ENCODE results near the gene PTPRG. TPM values are rescaled to one million over a fixed set of nuclear protein-coding genes. Genes with fewer than 3 reads are reported as not detected.

PTPRG gene
- total RNA-seq, 1 experiment from 2014 or later = 11.7 TPM

DNA sequence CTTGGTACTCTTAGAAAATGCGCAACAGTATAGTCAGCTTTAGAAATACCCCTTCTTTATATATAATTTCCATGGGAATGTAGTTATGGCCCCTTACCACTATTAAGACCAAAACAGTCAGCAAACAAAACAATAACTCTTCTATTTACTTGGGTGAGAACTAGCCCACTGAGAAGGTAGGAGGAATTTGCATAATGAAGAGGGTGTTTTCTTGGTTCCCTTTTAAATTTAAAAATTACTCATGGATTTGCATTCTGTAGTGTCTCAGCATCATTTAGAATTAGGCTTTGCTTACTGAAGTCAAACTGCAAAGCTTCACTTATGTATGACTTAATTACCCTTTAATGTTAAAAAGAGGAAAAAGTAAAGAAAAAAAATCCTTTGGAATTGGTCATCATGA is 350.8 kb downstream of the PTPRG start:
- Histone ChIP-seq H3K27ac (ENCODE audit: low read depth, low read length, poor library complexity, severe bottlenecking) (no peak overlapping the region), H3K27me3 (replicated peaks; ENCODE audit: insufficient read depth, low read depth, low read length, poor library complexity) (no peaks in the 10 kb centered on the region), H3K36me3 (ENCODE audit: insufficient read depth, low read length, poor library complexity, severe bottlenecking) (no peaks in the 10 kb centered on the region), H3K9me3 (ENCODE audit: low read depth, low read length, poor library complexity, severe bottlenecking) (no peaks in the 10 kb centered on the region), H3K4me3 (ENCODE audit: low read depth, low read length, poor library complexity, severe bottlenecking) (no peak overlapping the region), H3K4me1 (ENCODE audit: insufficient read depth, low read length, poor library complexity, severe bottlenecking) (no peaks in the 10 kb centered on the region)
- BruUV-seq (replicated peaks) = no TSS peak
- no peak for TF ChIP-seq EZH2 (IDR thresholded peaks at IDR 0.05; ENCODE audit: borderline replicate concordance, low read depth, low read length, poor library complexity, severe bottlenecking)
- TF ChIP-seq, protein P1, sequence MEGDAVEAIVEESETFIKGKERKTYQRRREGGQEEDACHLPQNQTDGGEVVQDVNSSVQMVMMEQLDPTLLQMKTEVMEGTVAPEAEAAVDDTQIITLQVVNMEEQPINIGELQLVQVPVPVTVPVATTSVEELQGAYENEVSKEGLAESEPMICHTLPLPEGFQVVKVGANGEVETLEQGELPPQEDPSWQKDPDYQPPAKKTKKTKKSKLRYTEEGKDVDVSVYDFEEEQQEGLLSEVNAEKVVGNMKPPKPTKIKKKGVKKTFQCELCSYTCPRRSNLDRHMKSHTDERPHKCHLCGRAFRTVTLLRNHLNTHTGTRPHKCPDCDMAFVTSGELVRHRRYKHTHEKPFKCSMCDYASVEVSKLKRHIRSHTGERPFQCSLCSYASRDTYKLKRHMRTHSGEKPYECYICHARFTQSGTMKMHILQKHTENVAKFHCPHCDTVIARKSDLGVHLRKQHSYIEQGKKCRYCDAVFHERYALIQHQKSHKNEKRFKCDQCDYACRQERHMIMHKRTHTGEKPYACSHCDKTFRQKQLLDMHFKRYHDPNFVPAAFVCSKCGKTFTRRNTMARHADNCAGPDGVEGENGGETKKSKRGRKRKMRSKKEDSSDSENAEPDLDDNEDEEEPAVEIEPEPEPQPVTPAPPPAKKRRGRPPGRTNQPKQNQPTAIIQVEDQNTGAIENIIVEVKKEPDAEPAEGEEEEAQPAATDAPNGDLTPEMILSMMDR (conservative IDR thresholded peaks at IDR 0.05; ENCODE audit: low read depth, low read length) = no peak
- no peak for DNase-seq (ENCODE audit: low spot score)
- ChIA-PET CTCF (no interaction called here), POLR2A (ENCODE audit: low non-redundant PET) (no interaction called here)
- intact Hi-C loops (cut with micrococcal nuclease; ENCODE audit: unreplicated experiment) = no loop called here

DNA sequence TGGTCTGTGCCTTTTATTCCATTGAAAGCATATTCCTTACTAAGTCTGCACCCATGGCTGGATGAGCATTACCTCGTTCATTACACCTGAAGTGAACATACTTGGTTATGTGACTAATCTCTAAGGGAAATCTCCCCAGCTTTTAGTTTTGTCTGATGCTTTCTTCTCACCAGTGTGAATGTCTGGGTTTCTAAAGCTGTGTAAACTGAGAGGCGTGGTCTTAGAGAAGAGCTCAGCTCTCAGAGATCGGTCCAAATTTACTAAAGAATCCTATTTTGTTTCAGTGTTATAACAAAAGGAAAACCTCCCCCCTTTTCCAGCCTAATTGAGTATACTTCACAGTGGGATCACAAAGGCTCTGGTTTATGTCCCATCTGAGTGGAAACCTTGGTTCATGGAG is 352.3 kb downstream of the PTPRG start:
- CTCF ChIA-PET = interaction anchor here (0.5 kb wide), 1 partner anchor 23 kb away, joined by 5 read pairs; no protein-coding TSS in a partner anchor
- no TSS peak for BruUV-seq (replicated peaks)
- no peak for TF ChIP-seq EZH2 (IDR thresholded peaks at IDR 0.05; ENCODE audit: borderline replicate concordance, low read depth, low read length, poor library complexity, severe bottlenecking)
- TF ChIP-seq, protein P1 (conservative IDR thresholded peaks at IDR 0.05; ENCODE audit: low read depth, low read length) = no peak
- no peak for DNase-seq (ENCODE audit: low spot score)
- intact Hi-C loops (cut with micrococcal nuclease; ENCODE audit: unreplicated experiment) = no loop called here
- no peaks in the 10 kb centered on the region for H3K4me1 ChIP-seq (ENCODE audit: insufficient read depth, low read length, poor library complexity, severe bottlenecking)
- no peaks in the 10 kb centered on the region for H3K36me3 ChIP-seq (ENCODE audit: insufficient read depth, low read length, poor library complexity, severe bottlenecking)
- no peaks in the 10 kb centered on the region for H3K27me3 ChIP-seq (replicated peaks; ENCODE audit: insufficient read depth, low read depth, low read length, poor library complexity)
- H3K9me3 ChIP-seq (ENCODE audit: low read depth, low read length, poor library complexity, severe bottlenecking) = no peaks in the 10 kb centered on the region
- no peak overlapping the region for H3K27ac ChIP-seq (ENCODE audit: low read depth, low read length, poor library complexity, severe bottlenecking)
- POLR2A ChIA-PET (ENCODE audit: low non-redundant PET) = no interaction called here
- no peak overlapping the region for H3K4me3 ChIP-seq (ENCODE audit: low read depth, low read length, poor library complexity, severe bottlenecking)

DNA sequence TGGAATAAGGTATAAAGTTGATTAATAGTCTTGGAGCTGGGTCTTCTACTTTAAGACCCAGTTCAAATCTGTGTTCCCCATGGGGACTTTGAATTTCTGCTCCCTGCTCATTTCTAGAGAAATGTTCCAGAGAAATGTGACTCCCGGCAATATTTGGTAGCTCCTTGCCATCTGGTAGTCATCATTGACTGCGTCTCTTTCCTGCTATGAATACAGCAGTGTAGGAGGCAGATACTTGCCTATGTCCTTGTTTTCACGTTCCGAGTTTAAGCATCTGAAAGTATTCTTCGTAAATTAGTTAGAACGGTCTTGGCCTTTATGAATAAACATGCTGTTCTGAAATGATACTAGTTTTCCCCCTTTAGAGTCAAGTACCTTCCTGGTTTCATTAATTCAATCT is 352.9 kb downstream of the PTPRG start:
- no peaks in the 10 kb centered on the region for H3K27me3 ChIP-seq (replicated peaks; ENCODE audit: insufficient read depth, low read depth, low read length, poor library complexity)
- CTCF ChIA-PET = no interaction called here
- DNase-seq (ENCODE audit: low spot score) = no peak

More for the DNA sequence above, 352.9 kb downstream of the PTPRG start:
- H3K9me3 ChIP-seq (ENCODE audit: low read depth, low read length, poor library complexity, severe bottlenecking) = no peaks in the 10 kb centered on the region
- BruUV-seq (replicated peaks) = no TSS peak
- TF ChIP-seq EZH2 (IDR thresholded peaks at IDR 0.05; ENCODE audit: borderline replicate concordance, low read depth, low read length, poor library complexity, severe bottlenecking) = no peak
- TF ChIP-seq, protein P1 (conservative IDR thresholded peaks at IDR 0.05; ENCODE audit: low read depth, low read length) = no peak
- no peak overlapping the region for H3K27ac ChIP-seq (ENCODE audit: low read depth, low read length, poor library complexity, severe bottlenecking)
- H3K4me3 ChIP-seq (ENCODE audit: low read depth, low read length, poor library complexity, severe bottlenecking) = no peak overlapping the region
- intact Hi-C loops (cut with micrococcal nuclease; ENCODE audit: unreplicated experiment) = no loop called here
- no peaks in the 10 kb centered on the region for H3K4me1 ChIP-seq (ENCODE audit: insufficient read depth, low read length, poor library complexity, severe bottlenecking)
- POLR2A ChIA-PET (ENCODE audit: low non-redundant PET) = no interaction called here
- H3K36me3 ChIP-seq (ENCODE audit: insufficient read depth, low read length, poor library complexity, severe bottlenecking) = no peaks in the 10 kb centered on the region
